Keratinocyte (primary cell): ENCODE data around the gene UBLCP1. TPM values are rescaled to one million over a fixed set of nuclear protein-coding genes. Genes with fewer than 3 reads are reported as not detected.

Experiments
- DNase-seq: peaks from one replicate; pipeline ENCODE4 v3.0.0-alpha.2; 2011; ENCODE audit warnings: low read depth, missing footprints, low spot score
- FAIRE-seq: peaks from 2 replicates; lab custom pipeline; 2011; peaks lifted over from hg19 to GRCh38; lab: Jason Lieb, UNC
- H2AFZ ChIP-seq: 2 replicates; pipeline ENCODE4 v1.6.0; 2012; ENCODE audit warnings: low read length, control low read depth, inconsistent platforms; ENCODE audit not compliant: control insufficient read depth
- H3K27ac ChIP-seq: 2 replicates; pipeline ENCODE4 v1.5.1; 2011; ENCODE audit warnings: low read length; ENCODE audit not compliant: control insufficient read depth, insufficient read depth
- H3K27me3 ChIP-seq: 3 replicates; pipeline ENCODE4 v1.6.0; 2011; ENCODE audit warnings: low read length; ENCODE audit not compliant: control insufficient read depth, insufficient read depth; ENCODE audit errors: extremely low read depth
- H3K36me3 ChIP-seq, 2 experiments: 2 replicates in 1 of 2; 3 replicates in 1 of 2; pipeline ENCODE4 v1.5.1; 2011; ENCODE audit warnings: low read length in 2 of 2, mild to moderate bottlenecking in 1 of 2; ENCODE audit not compliant: control insufficient read depth in 2 of 2, insufficient read depth in 2 of 2; ENCODE audit errors: extremely low read depth in 1 of 2
- H3K4me1 ChIP-seq: 3 replicates; pipeline ENCODE4 v1.5.1; 2011; ENCODE audit warnings: low read length; ENCODE audit not compliant: control insufficient read depth, insufficient read depth; ENCODE audit errors: extremely low read depth
- H3K4me2 ChIP-seq: 3 replicates; pipeline ENCODE4 v1.6.0; 2011; ENCODE audit warnings: low read depth, low read length; ENCODE audit not compliant: control insufficient read depth, insufficient read depth; ENCODE audit errors: extremely low read depth
- H3K4me3 ChIP-seq, 3 experiments: fragments of 200-600 bp in 1 of 3; sonication (generic) in 1 of 3; 2 replicates in 2 of 3; 3 replicates in 1 of 3; pipeline ENCODE4 v1.5.1; 2011 to 2016; ENCODE audit warnings: low read length in 3 of 3, mild to moderate bottlenecking in 3 of 3, control low read depth in 2 of 3, inconsistent platforms in 1 of 3, low read depth in 1 of 3, mixed read lengths in 1 of 3, mixed run types in 1 of 3, moderate library complexity in 1 of 3; ENCODE audit not compliant: control insufficient read depth in 2 of 3, insufficient read depth in 2 of 3; ENCODE audit errors: extremely low read depth in 1 of 3
- H3K79me2 ChIP-seq: 2 replicates; pipeline ENCODE4 v1.6.0; 2012; ENCODE audit warnings: low read length; ENCODE audit not compliant: control insufficient read depth, insufficient read depth
- H3K9ac ChIP-seq: 3 replicates; pipeline ENCODE4 v1.6.0; 2011; ENCODE audit warnings: low read length; ENCODE audit not compliant: control insufficient read depth, insufficient read depth; ENCODE audit errors: extremely low read depth
- H3K9me1 ChIP-seq: 3 replicates; pipeline ENCODE4 v1.6.0; 2011; ENCODE audit warnings: low read length; ENCODE audit not compliant: control insufficient read depth, insufficient read depth; ENCODE audit errors: extremely low read depth
- H3K9me3 ChIP-seq: 2 replicates; pipeline ENCODE4 v1.5.1; 2012; ENCODE audit warnings: low read depth, low read length; ENCODE audit not compliant: control insufficient read depth
- H4K20me1 ChIP-seq: 3 replicates; pipeline ENCODE4 v1.6.0; 2011; ENCODE audit warnings: low read length; ENCODE audit not compliant: control insufficient read depth, insufficient read depth; ENCODE audit errors: extremely low read depth
- CTCF ChIP-seq, 3 experiments: IDR thresholded peaks in 1 of 3; conservative IDR thresholded peaks in 1 of 3; optimal IDR thresholded peaks in 1 of 3; 2 replicates in 2 of 3; 3 replicates in 1 of 3; pipeline versions ENCODE3 to v1.5.1; 2011; ENCODE audit warnings: low read length in 3 of 3, mild to moderate bottlenecking in 3 of 3, moderate library complexity in 2 of 3, control low read depth in 1 of 3, inconsistent platforms in 1 of 3; ENCODE audit not compliant: insufficient read depth in 2 of 3; ENCODE audit errors: extremely low read depth in 1 of 3
- EZH2 ChIP-seq: IDR thresholded peaks from one replicate; pipeline ENCODE4 v1.6.1; 2012; ENCODE audit warnings: inconsistent platforms, mild to moderate bottlenecking, low read length, moderate library complexity
- dilution Hi-C: fragments of 300-500 bp; cut with MboI; formaldehyde crosslinking; loops from one replicate; pipeline ENCODE4 v1.7.0; 2020; ENCODE audit warnings: low sequenced_read_pairs; ENCODE audit not compliant: extremely low pct_ligation_motif_present
- polyA plus RNA-seq, 5 experiments: library from polyadenylated mRNA; depleted of rRNA in 3 of 5; stranded (reverse) in 3 of 5; stranded (forward) in 1 of 5; unstranded in 1 of 5; fragments of >200 nt; gene quantifications; 1 replicate in 1 of 5; 2 replicates in 3 of 5; 3 replicates in 1 of 5; pipeline versions ENCODE4 v1.2.1 to v1.2.3, GENCODE V29; 2011 to 2012; ENCODE audit warnings: missing spikeins in 2 of 5, low read depth in 1 of 5, low replicate concordance in 1 of 5

The UBLCP1 gene
- polyA plus RNA-seq, 1 donor (not counting 4 experiments of a cell fraction or from before 2014, with no cell fraction given), result 42.5 TPM

GRCh38 chr5:159273923-159274322 is 10.8 kb downstream of the UBLCP1 start:
- no peak overlapping the region for H3K27ac ChIP-seq
- TF ChIP-seq CTCF (optimal IDR thresholded peaks at IDR 0.05 in 1 of 3, IDR thresholded peaks at IDR 0.05 in 1 of 3, conservative IDR thresholded peaks at IDR 0.05 in 1 of 3; ENCODE audit: extremely low read depth in 1 of 3, insufficient read depth in 2 of 3, low read length in 3 of 3) (no peak), EZH2 (no peak)
- dilution Hi-C loops, result no loop called here
- H3K27me3 ChIP-seq, result no peaks in the 10 kb centered on the region
- H3K9ac ChIP-seq, result no peak overlapping the region
- no peaks in the 10 kb centered on the region for H3K79me2 ChIP-seq
- H3K9me1 ChIP-seq, result no peaks in the 10 kb centered on the region
- FAIRE-seq (no peak), DNase-seq (no peak)
- H3K4me1 ChIP-seq, result no peaks in the 10 kb centered on the region
- no peaks in the 10 kb centered on the region for H4K20me1 ChIP-seq
- H3K4me2 ChIP-seq, result no peak overlapping the region
- no peaks in the 10 kb centered on the region for H3K9me3 ChIP-seq
- H2AFZ ChIP-seq, result no peak overlapping the region
- H3K4me3 ChIP-seq, result no peak overlapping the region
- peaks cover 9 to 12% of the 10 kb centered on the region in 2 experiments for H3K36me3 ChIP-seq

- H3K9me1 ChIP-seq, result no peaks in the 10 kb centered on the region
- no peak overlapping the region for H3K4me3 ChIP-seq
- DNase-seq, result no peak
- peaks cover 9 to 11% of the 10 kb centered on the region in 2 experiments for H3K36me3 ChIP-seq
- no peaks in the 10 kb centered on the region for H4K20me1 ChIP-seq
- FAIRE-seq, result no peak
- H3K9ac ChIP-seq, result no peak overlapping the region
- TF ChIP-seq CTCF (optimal IDR thresholded peaks at IDR 0.05 in 1 of 3, IDR thresholded peaks at IDR 0.05 in 1 of 3, conservative IDR thresholded peaks at IDR 0.05 in 1 of 3; ENCODE audit: extremely low read depth in 1 of 3, insufficient read depth in 2 of 3, low read length in 3 of 3), result no peak
- no peak for TF ChIP-seq EZH2
- no peaks in the 10 kb centered on the region for H3K27me3 ChIP-seq
- no peak overlapping the region for H3K27ac ChIP-seq
- dilution Hi-C loops, result no loop called here
- H3K4me2 ChIP-seq, result no peak overlapping the region
- no peaks in the 10 kb centered on the region for H3K79me2 ChIP-seq
- H3K4me1 ChIP-seq, result no peaks in the 10 kb centered on the region
- H3K9me3 ChIP-seq, result no peaks in the 10 kb centered on the region
- H2AFZ ChIP-seq, result no peak overlapping the region
These were observed 11.6 kb downstream of the UBLCP1 start for GRCh38 chr5:159274676-159275075.
